OCI-LY7 (cell line): ENCODE data around the gene SELENOM. TPM values are rescaled to one million over a fixed set of nuclear protein-coding genes. Genes with fewer than 3 reads are reported as not detected.

Experiments used
- BruUV-seq: library from RNA; stranded (reverse); fragments of 400-500 nt; replicated peaks from 2 replicates; lab custom pipeline; 2021; lab: Mats Ljungman, UMichigan
- CTCF ChIA-PET: fragments of 300-600 bp; sonication (Branson Sonifier 250); formaldehyde crosslinking; loops from one replicate; lab custom pipeline; 2022; ENCODE audit warnings: antibody characterized with exemption; ENCODE audit not compliant: unreplicated experiment; lab: Charles Lee
- POLR2A ChIA-PET: fragments of 300-600 bp; sonication (Branson Sonifier 250); formaldehyde crosslinking; loops from one replicate; lab custom pipeline; 2022; ENCODE audit warnings: antibody characterized with exemption; lab: Charles Lee
- DNase-seq: peaks from one replicate; pipeline ENCODE4 v3.0.0-alpha.2; 2015; ENCODE audit warnings: low spot score
- H2AFZ ChIP-seq: fragments of 200-600 bp; sonication (generic), shearing (Covaris generic); 2 replicates; pipeline ENCODE4 v1.6.1; 2014; ENCODE audit warnings: mild to moderate bottlenecking, antibody characterized with exemption, low read length, moderate library complexity
- H3K27ac ChIP-seq: fragments of 200-600 bp; sonication (generic); 2 replicates; pipeline ENCODE4 v1.5.1; 2014; ENCODE audit warnings: mixed run types, low read depth, mild to moderate bottlenecking, moderate library complexity, low read length, inconsistent platforms; ENCODE audit not compliant: poor library complexity, severe bottlenecking
- H3K36me3 ChIP-seq: fragments of 200-600 bp; sonication (generic); 2 replicates; pipeline ENCODE4 v1.6.1; 2014; ENCODE audit warnings: mild to moderate bottlenecking, antibody characterized with exemption, low read length, moderate library complexity, mixed read lengths; ENCODE audit not compliant: insufficient read depth
- H3K4me1 ChIP-seq: fragments of 200-600 bp; sonication (generic); 2 replicates; pipeline ENCODE4 v1.5.1; 2014; ENCODE audit warnings: mild to moderate bottlenecking, low read length; ENCODE audit not compliant: insufficient read depth, poor library complexity, severe bottlenecking
- H3K4me2 ChIP-seq: fragments of 200-600 bp; sonication (generic); 2 replicates; pipeline ENCODE4 v1.6.1; 2014; ENCODE audit warnings: mild to moderate bottlenecking, low read length
- H3K4me3 ChIP-seq: fragments of 200-600 bp; sonication (generic); 2 replicates; pipeline ENCODE4 v1.5.1; 2014; ENCODE audit warnings: mild to moderate bottlenecking, low read depth, low read length; ENCODE audit not compliant: poor library complexity, severe bottlenecking
- H3K79me2 ChIP-seq: fragments of 200-600 bp; sonication (generic); 2 replicates; pipeline ENCODE4 v1.6.1; 2016; ENCODE audit warnings: low read depth, mild to moderate bottlenecking, low read length, moderate library complexity, mixed read lengths; ENCODE audit not compliant: insufficient read depth
- H3K9me2 ChIP-seq: fragments of 200-600 bp; sonication (generic); 2 replicates; pipeline ENCODE4 v1.6.1; 2016; ENCODE audit warnings: mild to moderate bottlenecking, low read length, mixed read lengths; ENCODE audit not compliant: insufficient read depth
- H3K9me3 ChIP-seq: fragments of 200-600 bp; sonication (generic); 2 replicates; pipeline ENCODE4 v1.6.1; 2014; ENCODE audit warnings: mild to moderate bottlenecking, mixed run types, low read length, mixed read lengths
- H4K20me1 ChIP-seq: fragments of 200-600 bp; sonication (generic); 2 replicates; pipeline ENCODE4 v1.6.1; 2014; ENCODE audit warnings: mild to moderate bottlenecking, antibody characterized with exemption, low read length, moderate library complexity, mixed read lengths; ENCODE audit not compliant: insufficient read depth
- EZH2phosphoT487 ChIP-seq: fragments of 200-600 bp; sonication (generic); IDR thresholded peaks from 2 replicates; pipeline ENCODE4 v1.6.1; 2018; ENCODE audit warnings: low read depth, borderline replicate concordance, mild to moderate bottlenecking, mixed run types, antibody characterized with exemption, low read length, moderate library complexity, mixed read lengths
- intact Hi-C: fragments of 100-400 bp; cut with micrococcal nuclease; formaldehyde crosslinking; loops from one replicate; pipeline ENCODE4 v1.10.0; 2022; ENCODE audit not compliant: unreplicated experiment
- total RNA-seq, 2 experiments: library from RNA; depleted of rRNA in 1 of 2; stranded (reverse); fragments of >200 nt in 1 of 2; shearing (Covaris generic) in 1 of 2; gene quantifications; 2 replicates each; pipeline ENCODE4 v1.2.3, GENCODE V29; 2014 to 2022
- TF ChIP-seq, protein P1 (sequence below): fragments of 200-600 bp; sonication (generic); conservative IDR thresholded peaks from 2 replicates; pipeline ENCODE4 v1.5.1; 2014; ENCODE audit warnings: mild to moderate bottlenecking, antibody characterized with exemption, low read length, moderate library complexity, mixed read lengths

Gene SELENOM
- total RNA-seq, 2 experiments from 2014 or later, result 0.55 to 1.4 TPM

- TF ChIP-seq EZH2phosphoT487, result no peak
- TF ChIP-seq, protein P1, sequence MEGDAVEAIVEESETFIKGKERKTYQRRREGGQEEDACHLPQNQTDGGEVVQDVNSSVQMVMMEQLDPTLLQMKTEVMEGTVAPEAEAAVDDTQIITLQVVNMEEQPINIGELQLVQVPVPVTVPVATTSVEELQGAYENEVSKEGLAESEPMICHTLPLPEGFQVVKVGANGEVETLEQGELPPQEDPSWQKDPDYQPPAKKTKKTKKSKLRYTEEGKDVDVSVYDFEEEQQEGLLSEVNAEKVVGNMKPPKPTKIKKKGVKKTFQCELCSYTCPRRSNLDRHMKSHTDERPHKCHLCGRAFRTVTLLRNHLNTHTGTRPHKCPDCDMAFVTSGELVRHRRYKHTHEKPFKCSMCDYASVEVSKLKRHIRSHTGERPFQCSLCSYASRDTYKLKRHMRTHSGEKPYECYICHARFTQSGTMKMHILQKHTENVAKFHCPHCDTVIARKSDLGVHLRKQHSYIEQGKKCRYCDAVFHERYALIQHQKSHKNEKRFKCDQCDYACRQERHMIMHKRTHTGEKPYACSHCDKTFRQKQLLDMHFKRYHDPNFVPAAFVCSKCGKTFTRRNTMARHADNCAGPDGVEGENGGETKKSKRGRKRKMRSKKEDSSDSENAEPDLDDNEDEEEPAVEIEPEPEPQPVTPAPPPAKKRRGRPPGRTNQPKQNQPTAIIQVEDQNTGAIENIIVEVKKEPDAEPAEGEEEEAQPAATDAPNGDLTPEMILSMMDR, result no peak
- Histone ChIP-seq H3K36me3 (no peaks in the 10 kb centered on the region), H3K4me3 (no peak overlapping the region), H3K9me3 (no peaks in the 10 kb centered on the region), H3K27ac (no peak overlapping the region), H4K20me1 (no peaks in the 10 kb centered on the region), H3K79me2 (no peaks in the 10 kb centered on the region), H3K4me2 (no peak overlapping the region), H3K4me1 (peaks cover 8% of the 10 kb centered on the region), H3K9me2 (no peaks in the 10 kb centered on the region), H2AFZ (no peak overlapping the region)
- DNase-seq, result no peak
- intact Hi-C loops, result no loop called here
- ChIA-PET CTCF (no interaction called here), POLR2A (no interaction called here)
- no TSS peak for BruUV-seq
Observed at GRCh38 chr22:31124811-31125465, 17.6 kb upstream of the SELENOM start.

DNA sequence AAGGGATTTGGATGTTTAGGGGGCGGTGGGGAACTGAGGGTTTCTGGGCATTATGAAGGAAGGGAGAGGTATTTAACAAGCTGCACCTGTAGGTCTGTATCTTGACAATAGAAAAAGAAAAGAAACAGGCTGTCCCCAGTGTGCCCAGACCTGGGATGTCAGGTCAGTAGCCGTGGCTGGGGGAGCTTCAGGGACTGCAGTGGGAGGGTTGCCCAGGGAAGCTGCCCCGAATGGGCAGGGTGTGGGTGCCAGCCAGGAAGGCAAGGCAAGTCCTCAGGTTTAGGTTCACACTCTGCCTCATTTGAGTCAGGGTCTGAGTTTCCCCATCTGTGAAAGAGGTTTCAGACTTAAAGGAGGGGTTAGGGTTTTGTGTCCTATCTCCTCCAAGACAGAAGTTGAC lies 16.9 kb upstream of the SELENOM start:
- H3K4me3 ChIP-seq, result no peak overlapping the region
- BruUV-seq, result no TSS peak
- CTCF ChIA-PET, result no interaction called here

DNA sequence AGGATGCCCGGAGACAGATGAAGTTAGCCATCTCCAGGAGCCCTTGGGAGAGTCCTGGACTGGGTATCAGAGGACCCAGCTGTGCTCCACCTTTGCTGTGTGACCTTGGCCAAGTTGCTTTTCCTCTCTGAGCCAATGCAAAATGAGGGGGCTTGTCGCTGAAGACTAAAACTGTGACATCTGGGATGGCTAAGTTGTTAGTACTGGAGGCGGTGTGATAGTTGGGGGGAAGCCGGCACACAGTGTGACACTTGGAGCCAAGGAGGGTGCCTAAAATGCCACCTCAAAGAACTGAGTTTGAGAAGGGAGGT lies 15.9 kb upstream of the SELENOM start:
- DNase-seq, result no peak
- Histone ChIP-seq H4K20me1 (no peaks in the 10 kb centered on the region), H3K36me3 (no peaks in the 10 kb centered on the region), H2AFZ (no peak overlapping the region), H3K27ac (no peak overlapping the region), H3K4me1 (peaks cover 8% of the 10 kb centered on the region), H3K9me3 (no peaks in the 10 kb centered on the region), H3K4me3 (no peak overlapping the region), H3K9me2 (no peaks in the 10 kb centered on the region), H3K79me2 (no peaks in the 10 kb centered on the region), H3K4me2 (no peak overlapping the region)
- ChIA-PET POLR2A (no interaction called here), CTCF (no interaction called here)
- TF ChIP-seq, protein P1, result no peak
- no peak for TF ChIP-seq EZH2phosphoT487
- intact Hi-C loops, result no loop called here
- BruUV-seq, result no TSS peak

More for the DNA sequence above, 16.9 kb upstream of the SELENOM start:
- intact Hi-C loops, result no loop called here
- TF ChIP-seq, protein P1, result no peak
- no peak for TF ChIP-seq EZH2phosphoT487
- Histone ChIP-seq H3K27ac (no peak overlapping the region), H3K79me2 (no peaks in the 10 kb centered on the region), H4K20me1 (no peaks in the 10 kb centered on the region), H3K9me2 (no peaks in the 10 kb centered on the region), H3K4me2 (no peak overlapping the region), H2AFZ (no peak overlapping the region), H3K36me3 (no peaks in the 10 kb centered on the region), H3K9me3 (no peaks in the 10 kb centered on the region), H3K4me1 (peaks cover 8% of the 10 kb centered on the region)
- POLR2A ChIA-PET, result no interaction called here
- DNase-seq, result no peak
